Gastroesophageal sphincter (tissue), 3 donors: ENCODE measurements around the gene PKD2L1.

Source experiments
- EP300 ChIP-seq: sonication (generic); formaldehyde crosslinking; IDR thresholded peaks from one replicate; pipeline ENCODE4 v1.6.1; 2017; ENCODE audit warnings: antibody characterized with exemption, mild to moderate bottlenecking
- POLR2A ChIP-seq, 2 donors: fragments of 450-650 bp; IDR thresholded peaks; one replicate each; pipeline ENCODE4 v1.6.1; 2017; ENCODE audit warnings: antibody characterized with exemption in 2 of 2, mild to moderate bottlenecking in 2 of 2, moderate library complexity in 1 of 2
- POLR2AphosphoS5 ChIP-seq: sonication (generic); formaldehyde crosslinking; IDR thresholded peaks from one replicate; pipeline ENCODE4 v1.6.1; 2017; ENCODE audit warnings: antibody characterized with exemption
- TF ChIP-seq, protein P1 (sequence below), 4 experiments: fragments of 200-600 bp in 2 of 4; fragments of 450-650 bp in 2 of 4; sonication (generic) in 1 of 4; IDR thresholded peaks; one replicate each; pipeline ENCODE4 v1.5.1; 2017 to 2019; ENCODE audit warnings: antibody characterized with exemption in 4 of 4, mild to moderate bottlenecking in 2 of 4, moderate library complexity in 2 of 4

DNA sequence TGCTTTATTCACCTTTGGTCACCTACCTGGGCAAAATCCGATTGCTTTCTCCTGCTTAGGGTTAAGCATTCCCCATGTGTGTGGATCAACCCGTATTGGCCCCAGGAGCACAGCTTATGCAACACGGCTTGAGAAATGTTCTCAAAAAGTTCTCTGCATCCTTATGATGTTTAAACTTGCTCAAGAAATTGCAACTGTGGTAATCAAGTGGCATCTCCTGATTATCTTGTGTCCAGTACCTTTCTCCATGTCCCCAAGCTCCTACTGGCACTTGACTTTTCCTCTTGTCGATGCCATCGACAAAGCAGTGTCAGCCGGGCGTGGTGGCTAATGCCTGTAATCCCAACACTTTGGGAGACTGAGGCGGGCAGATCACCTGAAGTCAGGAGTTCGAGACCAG lies 4.7 kb upstream of the PKD2L1 start:
- TF ChIP-seq, protein P1, sequence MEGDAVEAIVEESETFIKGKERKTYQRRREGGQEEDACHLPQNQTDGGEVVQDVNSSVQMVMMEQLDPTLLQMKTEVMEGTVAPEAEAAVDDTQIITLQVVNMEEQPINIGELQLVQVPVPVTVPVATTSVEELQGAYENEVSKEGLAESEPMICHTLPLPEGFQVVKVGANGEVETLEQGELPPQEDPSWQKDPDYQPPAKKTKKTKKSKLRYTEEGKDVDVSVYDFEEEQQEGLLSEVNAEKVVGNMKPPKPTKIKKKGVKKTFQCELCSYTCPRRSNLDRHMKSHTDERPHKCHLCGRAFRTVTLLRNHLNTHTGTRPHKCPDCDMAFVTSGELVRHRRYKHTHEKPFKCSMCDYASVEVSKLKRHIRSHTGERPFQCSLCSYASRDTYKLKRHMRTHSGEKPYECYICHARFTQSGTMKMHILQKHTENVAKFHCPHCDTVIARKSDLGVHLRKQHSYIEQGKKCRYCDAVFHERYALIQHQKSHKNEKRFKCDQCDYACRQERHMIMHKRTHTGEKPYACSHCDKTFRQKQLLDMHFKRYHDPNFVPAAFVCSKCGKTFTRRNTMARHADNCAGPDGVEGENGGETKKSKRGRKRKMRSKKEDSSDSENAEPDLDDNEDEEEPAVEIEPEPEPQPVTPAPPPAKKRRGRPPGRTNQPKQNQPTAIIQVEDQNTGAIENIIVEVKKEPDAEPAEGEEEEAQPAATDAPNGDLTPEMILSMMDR (IDR thresholded peaks at IDR 0.05): no peak
- TF ChIP-seq POLR2AphosphoS5: no peak
- TF ChIP-seq EP300: no peak
- TF ChIP-seq POLR2A (IDR thresholded peaks at IDR 0.05): no peak
